ENCODE measurements around the gene B3GALT5. TPM values are rescaled to one million over a fixed set of nuclear protein-coding genes. Genes with fewer than 3 reads are reported as not detected.

B3GALT5 gene
- total RNA-seq, 2 donors from 2014 or later: 2.5 to 6.1 TPM

- Histone ChIP-seq H3K9ac (ENCODE audit: extremely low read depth, low read length, poor library complexity, severe bottlenecking) (no peak overlapping the region), H3K4me1 (ENCODE audit: control insufficient read depth, insufficient read depth, low read length) (no peaks in the 10 kb centered on the region), H3K27ac (ENCODE audit: low read depth, low read length) (no peak overlapping the region), H3K27me3 (ENCODE audit: control insufficient read depth, insufficient read depth, low read length, poor library complexity, severe bottlenecking) (no peaks in the 10 kb centered on the region), H3K36me3 (ENCODE audit: control insufficient read depth, insufficient read depth, low read length) (no peaks in the 10 kb centered on the region), H3K4me3 (ENCODE audit: low read length) (no peak overlapping the region), H3K9me3 (ENCODE audit: control insufficient read depth, low read length) (no peaks in the 10 kb centered on the region)
- Mint-ChIP-seq H3K4me1 (peaks cover 15% of the 10 kb centered on the region), H3K36me3 (ENCODE audit: low read depth) (peaks cover 2% of the 10 kb centered on the region), H3K27ac (no peak overlapping the region), H3K27me3 (ENCODE audit: insufficient read depth) (no peaks in the 10 kb centered on the region), H3K4me3 (no peak overlapping the region), H3K9me3 (no peaks in the 10 kb centered on the region)
- peak; percentile 22 for DNase-seq
- TF ChIP-seq CTCF (conservative IDR thresholded peaks at IDR 0.05): no peak
- 87 to 91% methylated on average over 14 to 17 of the region's 17 CpGs for WGBS, 2 experiments (ENCODE audit: insufficient coverage in 1 of 2, insufficient read length in 1 of 2)
Measured at GRCh38 chr21:39666681-39667315, 54.1 kb downstream of the B3GALT5 start.

- Mint-ChIP-seq H3K9me3 (no peaks in the 10 kb centered on the region), H3K36me3 (ENCODE audit: low read depth) (peaks cover 2% of the 10 kb centered on the region)
Measured at GRCh38 chr21:39667353-39667891, 54.7 kb downstream of the B3GALT5 start.

GRCh38 chr21:39668369-39668768, 55.6 kb downstream of the B3GALT5 start:
- WGBS, 2 experiments (ENCODE audit: insufficient coverage in 1 of 2, insufficient read length in 1 of 2): 90 to 91% methylated on average over 7 to 9 of the region's 9 CpGs
- no peaks in the 10 kb centered on the region for H3K9me3 ChIP-seq (ENCODE audit: control insufficient read depth, low read length)
- no peak for DNase-seq
- H3K27me3 Mint-ChIP-seq (ENCODE audit: insufficient read depth): no peaks in the 10 kb centered on the region
- H3K9ac ChIP-seq (ENCODE audit: extremely low read depth, low read length, poor library complexity, severe bottlenecking): no peak overlapping the region
- no peaks in the 10 kb centered on the region for H3K27me3 ChIP-seq (ENCODE audit: control insufficient read depth, insufficient read depth, low read length, poor library complexity, severe bottlenecking)
- no peak overlapping the region for H3K27ac Mint-ChIP-seq
- H3K9me3 Mint-ChIP-seq: no peaks in the 10 kb centered on the region
- no peaks in the 10 kb centered on the region for H3K36me3 ChIP-seq (ENCODE audit: control insufficient read depth, insufficient read depth, low read length)
- no peak for TF ChIP-seq CTCF (conservative IDR thresholded peaks at IDR 0.05)
- no peak overlapping the region for H3K4me3 ChIP-seq (ENCODE audit: low read length)
- H3K27ac ChIP-seq (ENCODE audit: low read depth, low read length): no peak overlapping the region
- peaks cover 2% of the 10 kb centered on the region for H3K36me3 Mint-ChIP-seq (ENCODE audit: low read depth)
- no peak overlapping the region for H3K4me3 Mint-ChIP-seq
- no peaks in the 10 kb centered on the region for H3K4me1 ChIP-seq (ENCODE audit: control insufficient read depth, insufficient read depth, low read length)
- H3K4me1 Mint-ChIP-seq: peaks cover 9% of the 10 kb centered on the region

More at GRCh38 chr21:39667353-39667891, 54.7 kb downstream of the B3GALT5 start:
- TF ChIP-seq CTCF (conservative IDR thresholded peaks at IDR 0.05): no peak
- H3K27ac Mint-ChIP-seq: no peak overlapping the region
- peaks cover 15% of the 10 kb centered on the region for H3K4me1 Mint-ChIP-seq
- Histone ChIP-seq H3K4me3 (ENCODE audit: low read length) (no peak overlapping the region), H3K4me1 (ENCODE audit: control insufficient read depth, insufficient read depth, low read length) (no peaks in the 10 kb centered on the region), H3K9ac (ENCODE audit: extremely low read depth, low read length, poor library complexity, severe bottlenecking) (no peak overlapping the region), H3K9me3 (ENCODE audit: control insufficient read depth, low read length) (no peaks in the 10 kb centered on the region), H3K27me3 (ENCODE audit: control insufficient read depth, insufficient read depth, low read length, poor library complexity, severe bottlenecking) (no peaks in the 10 kb centered on the region), H3K36me3 (ENCODE audit: control insufficient read depth, insufficient read depth, low read length) (no peaks in the 10 kb centered on the region), H3K27ac (ENCODE audit: low read depth, low read length) (no peak overlapping the region)
- H3K4me3 Mint-ChIP-seq: no peak overlapping the region
- DNase-seq: peak; percentile 18
- no peaks in the 10 kb centered on the region for H3K27me3 Mint-ChIP-seq (ENCODE audit: insufficient read depth)
- WGBS, 2 experiments (ENCODE audit: insufficient coverage in 1 of 2, insufficient read length in 1 of 2): 93 to 96% methylated on average over 5 to 10 of the region's 10 CpGs

All from endodermal cell (in vitro differentiated cells).